Liver (tissue), 9 donors: ENCODE measurements around the gene TYSND1. TPM values are rescaled to one million over a fixed set of nuclear protein-coding genes. Genes with fewer than 3 reads are reported as not detected.

Experiments
- DNase-seq: peaks from one replicate; pipeline ENCODE4 v3.0.0-alpha.2; 2017; ENCODE audit warnings: low spot score
- H3K27ac ChIP-seq, 2 donors: one replicate each; pipeline ENCODE4 v1.7.0; 2013; ENCODE audit warnings: inconsistent platforms in 2 of 2, low read length in 2 of 2, control low read depth in 1 of 2, low read depth in 1 of 2, mild to moderate bottlenecking in 1 of 2
- H3K27me3 ChIP-seq, 4 donors: one replicate each; pipeline versions ENCODE4 v1.6.1 to v1.7.0; 2013; ENCODE audit warnings: low read length in 3 of 4, inconsistent platforms in 1 of 4, mild to moderate bottlenecking in 1 of 4, moderate library complexity in 1 of 4; ENCODE audit not compliant: control insufficient read depth in 4 of 4, insufficient read depth in 4 of 4
- H3K36me3 ChIP-seq, 4 donors: one replicate each; pipeline versions ENCODE4 v1.6.1 to v1.7.0; 2013; ENCODE audit warnings: low read length in 3 of 4, mild to moderate bottlenecking in 3 of 4, low read depth in 1 of 4, moderate library complexity in 1 of 4; ENCODE audit not compliant: control insufficient read depth in 4 of 4, insufficient read depth in 3 of 4
- H3K4me1 ChIP-seq, 4 donors: one replicate each; pipeline versions ENCODE4 v1.6.1 to v1.7.0; 2013; ENCODE audit warnings: low read length in 3 of 4, mild to moderate bottlenecking in 3 of 4, moderate library complexity in 1 of 4; ENCODE audit not compliant: control insufficient read depth in 4 of 4, insufficient read depth in 4 of 4
- H3K4me3 ChIP-seq, 3 donors: one replicate each; pipeline versions ENCODE4 v1.6.1 to v1.7.0; 2013; ENCODE audit warnings: low read length in 3 of 3, control low read depth in 1 of 3, low read depth in 1 of 3, mild to moderate bottlenecking in 1 of 3
- H3K9ac ChIP-seq, 2 donors: one replicate each; pipeline ENCODE4 v1.7.0; 2013; ENCODE audit warnings: low read length in 2 of 2, mild to moderate bottlenecking in 2 of 2, moderate library complexity in 2 of 2, control low read depth in 1 of 2, low read depth in 1 of 2
- H3K9me3 ChIP-seq, 4 donors: one replicate each; pipeline versions ENCODE4 v1.6.1 to v1.7.0; 2013; ENCODE audit warnings: low read length in 3 of 4; ENCODE audit not compliant: control insufficient read depth in 4 of 4
- ATF3 ChIP-seq: IDR thresholded peaks from 2 replicates; pipeline ENCODE4 v1.6.1; 2016; ENCODE audit warnings: antibody characterized with exemption
- EGR1 ChIP-seq, 2 donors: IDR thresholded peaks; 2 replicates each; pipeline ENCODE4 v1.6.1; 2016 to 2018; ENCODE audit warnings: antibody characterized with exemption in 2 of 2, low read depth in 2 of 2
- FOXA1 ChIP-seq: IDR thresholded peaks from 2 replicates; pipeline ENCODE4 v1.6.1; 2016; ENCODE audit warnings: antibody characterized with exemption
- FOXA2 ChIP-seq: IDR thresholded peaks from 2 replicates; pipeline ENCODE4 v1.6.1; 2016; ENCODE audit warnings: antibody characterized with exemption
- GABPA ChIP-seq, 2 donors: IDR thresholded peaks in 1 of 2; conservative IDR thresholded peaks in 1 of 2; 2 replicates each; pipeline ENCODE4 v1.6.1; 2016; ENCODE audit warnings: antibody characterized with exemption in 2 of 2, mild to moderate bottlenecking in 1 of 2, moderate library complexity in 1 of 2
- HNF4A ChIP-seq, 2 donors: conservative IDR thresholded peaks; 2 replicates each; pipeline ENCODE4 v1.6.1; 2016; ENCODE audit warnings: antibody characterized with exemption in 2 of 2, mild to moderate bottlenecking in 2 of 2
- HNF4G ChIP-seq: IDR thresholded peaks from 2 replicates; pipeline ENCODE4 v1.6.1; 2016; ENCODE audit warnings: antibody characterized with exemption
- JUND ChIP-seq, 2 donors: IDR thresholded peaks; 2 replicates each; pipeline ENCODE4 v1.6.1; 2016; ENCODE audit warnings: antibody characterized with exemption in 2 of 2
- RAD21 ChIP-seq, 2 donors: IDR thresholded peaks; 2 replicates each; pipeline ENCODE4 v1.6.1; 2016; ENCODE audit warnings: antibody characterized with exemption in 2 of 2, mild to moderate bottlenecking in 2 of 2
- REST ChIP-seq: IDR thresholded peaks from 2 replicates; pipeline ENCODE4 v1.6.1; 2016; ENCODE audit warnings: antibody characterized with exemption, mild to moderate bottlenecking
- RXRA ChIP-seq, 2 donors: IDR thresholded peaks; 2 replicates each; pipeline ENCODE4 v1.6.1; 2017 to 2018; ENCODE audit warnings: antibody characterized with exemption in 2 of 2, mild to moderate bottlenecking in 1 of 2
- SP1 ChIP-seq: IDR thresholded peaks from 2 replicates; pipeline ENCODE4 v1.6.1; 2018; ENCODE audit warnings: antibody characterized with exemption, mild to moderate bottlenecking
- TAF1 ChIP-seq: conservative IDR thresholded peaks from 2 replicates; pipeline ENCODE4 v1.6.1; 2016; ENCODE audit warnings: antibody characterized with exemption, mild to moderate bottlenecking
- YY1 ChIP-seq: IDR thresholded peaks from 2 replicates; pipeline ENCODE4 v1.6.1; 2016; ENCODE audit warnings: antibody characterized with exemption, mild to moderate bottlenecking
- ZBTB33 ChIP-seq: IDR thresholded peaks from 2 replicates; pipeline ENCODE4 v1.6.1; 2016; ENCODE audit warnings: antibody characterized with exemption
- WGBS: extraction: QIAGEN DNeasy Blood & Tissue Kit; methylation state at CpG from one replicate; pipeline ENCODE4 v1.1.7; 2013; 5-methylcytosine and 5-hydroxymethylcytosine counted together
- polyA plus RNA-seq, 2 donors: library from polyadenylated mRNA; stranded (reverse) in 1 of 2; unstranded in 1 of 2; fragments of 200-250 nt in 1 of 2; fragments of >200 nt in 1 of 2; fragmentation: Nextera tagmentation in 1 of 2; extraction: Ambion mirVana in 1 of 2; gene quantifications; one replicate each; pipeline versions ENCODE4 v1.2.1 to v1.2.3, GENCODE V29; 2013 to 2015
- total RNA-seq, 2 donors: library from RNA; depleted of rRNA; stranded (reverse); fragments of >200 nt; gene quantifications; one replicate each; pipeline ENCODE4 v1.2.3, GENCODE V29; 2014
- donor health status: healthy.
- donor health status: healthy.
- donor health status: healthy.
- donor health status: healthy.
- donor health status: healthy.

Gene TYSND1
- total and polyA plus RNA-seq, 4 donors, result 3.9 to 11.3 (median 7.2) TPM

GRCh38 chr10:70167246-70167645 lies 20.7 kb upstream of the TYSND1 start:
- 90% methylated on average over 7 of the region's 7 CpGs for WGBS
- Histone ChIP-seq H3K27me3 (no peaks in the 10 kb centered on the region), H3K27ac (no peak overlapping the region), H3K36me3 (peaks cover 0 to 5% (median 1%) of the 10 kb centered on the region in 4 donors), H3K9ac (no peak overlapping the region), H3K4me1 (peaks cover 1 to 34% (median 13%) of the 10 kb centered on the region in 4 donors), H3K4me3 (no peak overlapping the region), H3K9me3 (no peaks in the 10 kb centered on the region)
- TF ChIP-seq YY1 (no peak), HNF4G (no peak), ATF3 (no peak), EGR1 (IDR thresholded peaks at IDR 0.05; ENCODE audit: low read depth in 2 of 2) (no peak)
- DNase-seq, result no peak

GRCh38 chr10:70166394-70166793 lies 19.9 kb upstream of the TYSND1 start:
- 85% methylated on average over 3 of the region's 3 CpGs for WGBS
- H3K9me3 ChIP-seq, result no peaks in the 10 kb centered on the region
- peaks cover under 1 to 8% (median 4%) of the 10 kb centered on the region in 4 donors for H3K36me3 ChIP-seq
- TF ChIP-seq RAD21 (IDR thresholded peaks at IDR 0.05), result no peak
- no peak for TF ChIP-seq FOXA1
- no peak for TF ChIP-seq SP1
- TF ChIP-seq TAF1, result no peak
- no peak for TF ChIP-seq ATF3
- TF ChIP-seq HNF4A (conservative IDR thresholded peaks at IDR 0.05), result no peak
- TF ChIP-seq REST, result no peak
- no peak for TF ChIP-seq FOXA2
- no peak for TF ChIP-seq JUND (IDR thresholded peaks at IDR 0.05)
- H3K27ac ChIP-seq, result no peak overlapping the region
- no peak overlapping the region for H3K9ac ChIP-seq
- H3K27me3 ChIP-seq, result no peaks in the 10 kb centered on the region
- H3K4me1 ChIP-seq, result peaks cover 4 to 34% (median 13%) of the 10 kb centered on the region in 4 donors
- no peak for DNase-seq
- no peak overlapping the region for H3K4me3 ChIP-seq

GRCh38 chr10:70164163-70164562 lies 17.7 kb upstream of the TYSND1 start:
- peaks cover 3 to 24% (median 10%) of the 10 kb centered on the region in 4 donors for H3K4me1 ChIP-seq
- 75% methylated on average over 3 of the region's 3 CpGs for WGBS
- no peak for DNase-seq
- peaks cover 2 to 17% (median 8%) of the 10 kb centered on the region in 4 donors for H3K36me3 ChIP-seq
- H3K27me3 ChIP-seq, result no peaks in the 10 kb centered on the region
- H3K27ac ChIP-seq, result no peak overlapping the region
- no peak for TF ChIP-seq FOXA2
- no peak for TF ChIP-seq GABPA (IDR thresholded peaks at IDR 0.05 in 1 of 2, conservative IDR thresholded peaks at IDR 0.05 in 1 of 2)
- TF ChIP-seq YY1, result no peak
- TF ChIP-seq FOXA1, result no peak
- no peak for TF ChIP-seq TAF1
- no peak for TF ChIP-seq HNF4A (conservative IDR thresholded peaks at IDR 0.05)
- no peak for TF ChIP-seq JUND (IDR thresholded peaks at IDR 0.05)
- TF ChIP-seq REST, result no peak
- no peak for TF ChIP-seq SP1
- no peak for TF ChIP-seq RXRA (IDR thresholded peaks at IDR 0.05)
- TF ChIP-seq ZBTB33, result no peak
- no peak for TF ChIP-seq RAD21 (IDR thresholded peaks at IDR 0.05)
- TF ChIP-seq HNF4G, result no peak
- TF ChIP-seq EGR1 (IDR thresholded peaks at IDR 0.05; ENCODE audit: low read depth in 2 of 2), result no peak
- TF ChIP-seq ATF3, result no peak
- H3K9me3 ChIP-seq, result no peaks in the 10 kb centered on the region
- H3K4me3 ChIP-seq, result no peak overlapping the region
- H3K9ac ChIP-seq, result no peak overlapping the region
